AG10803 (cell line): ENCODE data around the gene DEPDC7.
A peak's percentile ranks its signal among the peaks of the same experiment; 100 is the strongest.
"Not testable (repeated sequence)": the region's sequence is repeated elsewhere in the genome, so short reads cannot be mapped to it uniquely, and the experiment has no call there.

Experiments
- DNase-seq: peaks from one replicate; pipeline ENCODE4 v3.0.0; 2010; ENCODE audit warnings: low read depth
- H3K4me3 ChIP-seq: 2 replicates; pipeline ENCODE4 v1.5.1; 2011; ENCODE audit warnings: mild to moderate bottlenecking, low read length, control low read depth
- CTCF ChIP-seq: conservative IDR thresholded peaks from 2 replicates; pipeline ENCODE4 v1.5.1; 2011; ENCODE audit warnings: mild to moderate bottlenecking, low read length, control low read depth, inconsistent platforms

The DEPDC7 gene

GRCh38 chr11:33015621-33016551, at the start of gene DEPDC7:
Gene DEPDC7, plus strand, starts transcription at chr11:33015878. Its CDS starts 78 bp downstream, at chr11:33015956.
- H3K4me3 ChIP-seq = peak within 1 kb of the TSS; percentile 78
- no peak for TF ChIP-seq CTCF
- peak; percentile 87 for DNase-seq

DNA sequence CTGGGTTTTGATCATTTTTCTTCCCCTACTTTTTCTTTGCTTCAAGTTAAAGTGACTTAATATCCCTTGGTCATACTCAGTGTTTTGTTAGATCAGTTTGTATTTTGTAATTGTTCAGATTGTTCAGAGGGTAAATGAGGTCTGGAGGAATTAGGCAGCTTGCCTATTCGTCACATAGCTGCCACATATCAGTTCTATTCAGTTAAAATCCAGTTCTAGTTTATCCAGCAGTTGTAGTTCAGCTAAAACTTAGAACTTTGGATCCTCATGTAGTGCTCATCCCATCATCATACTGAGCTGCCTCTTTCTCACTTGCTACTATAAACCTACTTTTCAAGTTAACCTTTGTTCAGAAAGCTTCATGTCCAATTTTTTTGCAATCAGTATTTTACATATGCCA, 47.1 kb upstream of the DEPDC7 start:
- no peak for TF ChIP-seq CTCF
- H3K4me3 ChIP-seq = no peak overlapping the region
- no peak for DNase-seq

- not testable (repeated sequence) for H3K4me3 ChIP-seq
Measured at GRCh38 chr11:32972233-32972632, 43.4 kb upstream of the DEPDC7 start.

GRCh38 chr11:32972781-32973180, 42.9 kb upstream of the DEPDC7 start:
- no peak for DNase-seq
- no peak for TF ChIP-seq CTCF

More at GRCh38 chr11:32972233-32972632, 43.4 kb upstream of the DEPDC7 start:
- not testable (repeated sequence) for DNase-seq

DNA sequence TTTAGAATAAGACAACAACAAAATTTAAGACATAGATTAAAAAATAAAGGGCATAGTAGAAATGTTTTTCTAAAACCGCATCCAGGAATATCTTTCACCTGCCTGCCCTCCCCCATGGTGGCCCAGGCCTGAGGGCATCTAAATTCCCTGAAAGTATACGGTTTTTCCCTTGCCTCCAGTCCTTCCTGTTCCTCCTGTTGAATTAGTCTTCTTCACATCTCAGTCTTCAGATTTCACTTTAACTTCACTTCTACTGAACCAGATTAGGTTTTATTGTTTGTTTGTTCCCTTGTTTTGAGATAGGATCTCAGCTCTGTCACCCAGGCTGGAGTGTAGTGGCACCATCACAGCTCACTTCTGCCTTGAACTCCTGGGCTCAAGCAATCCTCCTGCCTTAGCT, 33.1 kb upstream of the DEPDC7 start:
- TF ChIP-seq CTCF = no peak
- DNase-seq = no peak
- no peak overlapping the region for H3K4me3 ChIP-seq

More at GRCh38 chr11:32972781-32973180, 42.9 kb upstream of the DEPDC7 start:
- H3K4me3 ChIP-seq = no peak overlapping the region

DNA sequence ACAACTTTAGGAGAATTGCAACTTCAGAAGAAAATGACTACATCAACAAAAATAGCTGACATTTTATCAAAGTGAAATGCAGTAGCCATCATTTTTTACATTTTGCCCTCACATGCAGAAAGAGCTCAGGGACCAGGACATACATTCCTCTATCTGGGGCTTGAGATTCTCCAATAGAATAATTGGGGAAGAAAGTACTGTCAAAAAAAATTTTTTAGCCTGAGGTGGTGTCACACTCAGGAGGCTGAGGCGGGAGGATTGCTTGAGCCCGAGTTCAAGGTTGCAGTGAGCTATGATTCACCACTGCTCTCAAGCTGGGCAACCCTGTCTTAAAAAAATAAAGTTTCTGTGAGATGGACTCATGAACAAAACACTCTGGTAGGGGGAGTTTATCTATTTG, 32.2 kb upstream of the DEPDC7 start:
- no peak overlapping the region for H3K4me3 ChIP-seq
- DNase-seq = no peak
- no peak for TF ChIP-seq CTCF

GRCh38 chr11:32985600-32985999, 30.1 kb upstream of the DEPDC7 start:
- no peak for TF ChIP-seq CTCF
- H3K4me3 ChIP-seq = no peak overlapping the region
- no peak for DNase-seq
